Tibial artery (tissue), 4 donors: ENCODE measurements around the gene STON1.
"Not testable (repeated sequence)": the region's sequence is repeated elsewhere in the genome, so short reads cannot be mapped to it uniquely, and the experiment has no call there.

Experiments
- DNase-seq, 2 donors: peaks; one replicate each; pipeline ENCODE4 v3.0.0-alpha.2; 2019
- H3K27ac ChIP-seq, 2 donors: fragments of 200-600 bp; sonication (generic) in 1 of 2; 1 replicate in 1 of 2; 2 replicates in 1 of 2; pipeline ENCODE4 v1.5.1; 2018 to 2019; ENCODE audit warnings: mild to moderate bottlenecking in 1 of 2
- H3K27me3 ChIP-seq, 2 donors: fragments of 200-600 bp; sonication (generic) in 1 of 2; one replicate each; pipeline versions ENCODE4 v1.5.1 to v1.6.0; 2016 to 2019
- H3K36me3 ChIP-seq, 3 donors: fragments of 200-600 bp; sonication (generic) in 2 of 3; one replicate each; pipeline ENCODE4 v1.5.1; 2016 to 2019; ENCODE audit warnings: mild to moderate bottlenecking in 2 of 3
- H3K4me1 ChIP-seq, 4 donors: fragments of 200-600 bp; sonication (generic) in 2 of 4; 1 replicate in 3 of 4; 2 replicates in 1 of 4; pipeline ENCODE4 v1.5.1; 2016 to 2019
- H3K4me3 ChIP-seq, 2 donors: fragments of 200-600 bp; sonication (generic) in 1 of 2; 1 replicate in 1 of 2; 2 replicates in 1 of 2; pipeline ENCODE4 v1.5.1; 2018 to 2019; ENCODE audit warnings: mild to moderate bottlenecking in 2 of 2
- H3K9me3 ChIP-seq, 3 donors: fragments of 200-600 bp; sonication (generic) in 1 of 3; one replicate each; pipeline ENCODE4 v1.5.1; 2016 to 2019
- CTCF ChIP-seq, 2 experiments: fragments of 200-600 bp in 1 of 2; fragments of 450-650 bp in 1 of 2; IDR thresholded peaks; one replicate each; pipeline ENCODE4 v1.5.1; 2017 to 2019; ENCODE audit warnings: antibody characterized with exemption in 2 of 2, mild to moderate bottlenecking in 1 of 2, moderate library complexity in 1 of 2
- intact Hi-C: fragments of 100-400 bp; cut with DNase I; formaldehyde crosslinking; loops from one replicate; pipeline ENCODE4 v1.15.0; 2023; ENCODE audit warnings: low total_unique reads

Gene STON1

GRCh38 chr2:48620604-48621003, 90.7 kb downstream of the STON1 start:
- Histone ChIP-seq H3K36me3 (no peaks in the 10 kb centered on the region), H3K27ac (no peak overlapping the region), H3K9me3 (no peaks in the 10 kb centered on the region), H3K4me3 (no peak overlapping the region), H3K27me3 (no peaks in the 10 kb centered on the region), H3K4me1 (no peaks in the 10 kb centered on the region)
- intact Hi-C loops = no loop called here
- TF ChIP-seq CTCF (IDR thresholded peaks at IDR 0.05) = no peak
- no peak for DNase-seq

GRCh38 chr2:48622691-48623090, 92.7 kb downstream of the STON1 start:
- H3K4me3 ChIP-seq, H3K27ac ChIP-seq, H3K9me3 ChIP-seq, DNase-seq, intact Hi-C loops, H3K27me3 ChIP-seq, H3K4me1 ChIP-seq, H3K36me3 ChIP-seq: not testable (repeated sequence)

- Histone ChIP-seq H3K27ac (no peak overlapping the region), H3K27me3 (no peaks in the 10 kb centered on the region), H3K9me3 (no peaks in the 10 kb centered on the region), H3K4me1 (no peaks in the 10 kb centered on the region), H3K4me3 (no peak overlapping the region), H3K36me3 (no peaks in the 10 kb centered on the region)
- no peak for TF ChIP-seq CTCF (IDR thresholded peaks at IDR 0.05)
- DNase-seq = no peak
- intact Hi-C loops = no loop called here
Measured at GRCh38 chr2:48624696-48625095, 94.7 kb downstream of the STON1 start.

- Histone ChIP-seq H3K4me3 (no peak overlapping the region), H3K27ac (no peak overlapping the region), H3K4me1 (no peaks in the 10 kb centered on the region), H3K9me3 (no peaks in the 10 kb centered on the region), H3K36me3 (no peaks in the 10 kb centered on the region), H3K27me3 (no peaks in the 10 kb centered on the region)
- DNase-seq = no peak
- intact Hi-C loops = no loop called here
- TF ChIP-seq CTCF (IDR thresholded peaks at IDR 0.05) = no peak
Measured at GRCh38 chr2:48626047-48626446, 96.1 kb downstream of the STON1 start.

GRCh38 chr2:48633143-48633542, 103.2 kb downstream of the STON1 start:
- no peak overlapping the region for H3K27ac ChIP-seq
- H3K9me3 ChIP-seq = peaks cover 0 to 7% (median 0%) of the 10 kb centered on the region in 3 donors
- no peak for DNase-seq
- intact Hi-C loops = no loop called here
- H3K4me1 ChIP-seq = no peaks in the 10 kb centered on the region
- H3K27me3 ChIP-seq = no peaks in the 10 kb centered on the region
- no peak overlapping the region for H3K4me3 ChIP-seq
- no peak for TF ChIP-seq CTCF (IDR thresholded peaks at IDR 0.05)
- H3K36me3 ChIP-seq = no peaks in the 10 kb centered on the region

- Histone ChIP-seq H3K27ac (no peak overlapping the region), H3K27me3 (no peaks in the 10 kb centered on the region), H3K4me3 (no peak overlapping the region), H3K4me1 (no peaks in the 10 kb centered on the region), H3K9me3 (peaks cover 0 to 7% (median 0%) of the 10 kb centered on the region in 3 donors), H3K36me3 (no peaks in the 10 kb centered on the region)
- DNase-seq = no peak
- intact Hi-C loops = no loop called here
- no peak for TF ChIP-seq CTCF (IDR thresholded peaks at IDR 0.05)
Measured at GRCh38 chr2:48635786-48636185, 105.8 kb downstream of the STON1 start.
